GM19468 (cell line): ENCODE results near the gene DAPP1.
"Not testable (repeated sequence)": the region's sequence is repeated elsewhere in the genome, so short reads cannot be mapped to it uniquely, and the experiment has no call there.

Experiments
- ATAC-seq: cut with Tn5 transposase; IDR thresholded peaks from one replicate; pipeline ENCODE4 v1.9.1; 2021; ENCODE audit warnings: mild to moderate bottlenecking, moderate library complexity, moderate number of reproducible peaks; ENCODE audit not compliant: unreplicated experiment; ENCODE audit errors: extremely low read depth

DAPP1 gene

GRCh38 chr4:99821918-99822503 is 5.4 kb downstream of the DAPP1 start:
- ATAC-seq: peak; percentile 67

GRCh38 chr4:99822734-99823133 is 6.1 kb downstream of the DAPP1 start:
- ATAC-seq: no peak

- no peak for ATAC-seq
These were observed 7.5 kb downstream of the DAPP1 start for GRCh38 chr4:99824070-99824599.

- ATAC-seq: no peak
These were observed 8.6 kb downstream of the DAPP1 start for GRCh38 chr4:99825272-99825671.

- ATAC-seq: no peak
These were observed 9.4 kb downstream of the DAPP1 start for GRCh38 chr4:99826016-99826415.

- no peak for ATAC-seq
These were observed 10.8 kb downstream of the DAPP1 start for GRCh38 chr4:99827454-99827853.

GRCh38 chr4:99827857-99828256 is 11.2 kb downstream of the DAPP1 start:
- ATAC-seq: no peak

- ATAC-seq: no peak
These were observed 11.8 kb downstream of the DAPP1 start for GRCh38 chr4:99828477-99828876.

- ATAC-seq: not testable (repeated sequence)
These were observed 13.4 kb downstream of the DAPP1 start for GRCh38 chr4:99830051-99830450.

GRCh38 chr4:99832321-99832720 is 15.7 kb downstream of the DAPP1 start:
- no peak for ATAC-seq

GRCh38 chr4:99832758-99833157 is 16.1 kb downstream of the DAPP1 start:
- no peak for ATAC-seq

- no peak for ATAC-seq
These were observed 17.1 kb downstream of the DAPP1 start for GRCh38 chr4:99833756-99834155.

GRCh38 chr4:99834569-99834968 is 17.9 kb downstream of the DAPP1 start:
- ATAC-seq: no peak

GRCh38 chr4:99835942-99836341 is 19.3 kb downstream of the DAPP1 start:
- no peak for ATAC-seq

GRCh38 chr4:99838927-99839326 is 22.3 kb downstream of the DAPP1 start:
- no peak for ATAC-seq

GRCh38 chr4:99841129-99841528 is 24.5 kb downstream of the DAPP1 start:
- ATAC-seq: no peak

GRCh38 chr4:99843413-99843812 is 26.8 kb downstream of the DAPP1 start:
- ATAC-seq: no peak

GRCh38 chr4:99844048-99844447 is 27.4 kb downstream of the DAPP1 start:
- ATAC-seq: no peak

- ATAC-seq: no peak
These were observed 28.6 kb downstream of the DAPP1 start for GRCh38 chr4:99845179-99845578.

- ATAC-seq: no peak
These were observed 29.3 kb downstream of the DAPP1 start for GRCh38 chr4:99845708-99846469.

GRCh38 chr4:99846891-99847290 is 30.3 kb downstream of the DAPP1 start:
- ATAC-seq: no peak
